Gastroesophageal sphincter (tissue), 4 donors: Measurements from ENCODE around the gene ARHGAP23. TPM values are rescaled to one million over a fixed set of nuclear protein-coding genes. Genes with fewer than 3 reads are reported as not detected.
"Not testable (repeated sequence)": the region's sequence is repeated elsewhere in the genome, so short reads cannot be mapped to it uniquely, and the experiment has no call there.

ENCODE experiments used
- ATAC-seq: fragments of 150-250 bp; one replicate; pipeline ENCODE4 v1.9.1; 2016; ENCODE audit warnings: mild to moderate bottlenecking, moderate library complexity
- H3K27ac ChIP-seq, 4 donors: fragments of 200-600 bp; sonication (generic) in 3 of 4; 1 replicate in 3 of 4; 2 replicates in 1 of 4; pipeline ENCODE4 v1.5.1; 2016 to 2019
- H3K27me3 ChIP-seq: fragments of 200-600 bp; sonication (generic); one replicate; pipeline ENCODE4 v1.5.1; 2019
- H3K36me3 ChIP-seq, 2 donors: fragments of 200-600 bp; sonication (generic); one replicate each; pipeline ENCODE4 v1.5.1; 2019; ENCODE audit warnings: control low read depth in 1 of 2
- H3K4me1 ChIP-seq, 3 donors: fragments of 200-600 bp; sonication (generic); 1 replicate in 2 of 3; 2 replicates in 1 of 3; pipeline ENCODE4 v1.5.1; 2016 to 2019; ENCODE audit warnings: control low read depth in 2 of 3
- H3K4me3 ChIP-seq, 2 donors: fragments of 200-600 bp; sonication (generic); one replicate each; pipeline ENCODE4 v1.5.1; 2019; ENCODE audit warnings: mild to moderate bottlenecking in 1 of 2, moderate library complexity in 1 of 2
- H3K9me3 ChIP-seq, 3 donors: fragments of 200-600 bp; sonication (generic); one replicate each; pipeline ENCODE4 v1.5.1; 2017 to 2019; ENCODE audit warnings: control low read depth in 2 of 3
- EP300 ChIP-seq: sonication (generic); formaldehyde crosslinking; IDR thresholded peaks from one replicate; pipeline ENCODE4 v1.6.1; 2017; ENCODE audit warnings: antibody characterized with exemption, mild to moderate bottlenecking
- POLR2A ChIP-seq, 2 donors: fragments of 450-650 bp; IDR thresholded peaks; one replicate each; pipeline ENCODE4 v1.6.1; 2017; ENCODE audit warnings: antibody characterized with exemption in 2 of 2, mild to moderate bottlenecking in 2 of 2, moderate library complexity in 1 of 2
- POLR2AphosphoS5 ChIP-seq: sonication (generic); formaldehyde crosslinking; IDR thresholded peaks from one replicate; pipeline ENCODE4 v1.6.1; 2017; ENCODE audit warnings: antibody characterized with exemption
- WGBS, 2 donors: methylation state at CpG; one replicate each; pipeline ENCODE4 v1.1.5; 2018; ENCODE audit warnings: low coverage in 1 of 2; 5-methylcytosine and 5-hydroxymethylcytosine counted together
- total RNA-seq, 4 donors: library from RNA; depleted of rRNA; stranded (reverse); fragments of >200 nt; gene quantifications; one replicate each; pipeline ENCODE4 v1.1.0, GENCODE V29; 2016
- TF ChIP-seq, protein P1 (sequence below), 4 experiments: fragments of 200-600 bp in 2 of 4; fragments of 450-650 bp in 2 of 4; sonication (generic) in 1 of 4; IDR thresholded peaks; one replicate each; pipeline ENCODE4 v1.5.1; 2017 to 2019; ENCODE audit warnings: antibody characterized with exemption in 4 of 4, mild to moderate bottlenecking in 2 of 4, moderate library complexity in 2 of 4

ARHGAP23 gene
- total RNA-seq, 4 donors from 2014 or later = 45.3 to 132 (median 82.8) TPM

GRCh38 chr17:38492067-38493040, 64.1 kb downstream of the ARHGAP23 start:
- Histone ChIP-seq H3K36me3 (peaks cover 0 to 91% of the 10 kb centered on the region in 2 donors), H3K4me1 (peaks cover 0 to 12% (median 0%) of the 10 kb centered on the region in 3 donors), H3K27ac (peak overlapping the region in 2 of 4 donors; percentile 22 to 41)
- not testable (repeated sequence) for H3K4me3 ChIP-seq, H3K9me3 ChIP-seq, H3K27me3 ChIP-seq
- peak; percentile 78 for ATAC-seq
- WGBS, 2 donors = no CpG with 5 or more reads among the region's 14 CpGs
- TF ChIP-seq, protein P1, sequence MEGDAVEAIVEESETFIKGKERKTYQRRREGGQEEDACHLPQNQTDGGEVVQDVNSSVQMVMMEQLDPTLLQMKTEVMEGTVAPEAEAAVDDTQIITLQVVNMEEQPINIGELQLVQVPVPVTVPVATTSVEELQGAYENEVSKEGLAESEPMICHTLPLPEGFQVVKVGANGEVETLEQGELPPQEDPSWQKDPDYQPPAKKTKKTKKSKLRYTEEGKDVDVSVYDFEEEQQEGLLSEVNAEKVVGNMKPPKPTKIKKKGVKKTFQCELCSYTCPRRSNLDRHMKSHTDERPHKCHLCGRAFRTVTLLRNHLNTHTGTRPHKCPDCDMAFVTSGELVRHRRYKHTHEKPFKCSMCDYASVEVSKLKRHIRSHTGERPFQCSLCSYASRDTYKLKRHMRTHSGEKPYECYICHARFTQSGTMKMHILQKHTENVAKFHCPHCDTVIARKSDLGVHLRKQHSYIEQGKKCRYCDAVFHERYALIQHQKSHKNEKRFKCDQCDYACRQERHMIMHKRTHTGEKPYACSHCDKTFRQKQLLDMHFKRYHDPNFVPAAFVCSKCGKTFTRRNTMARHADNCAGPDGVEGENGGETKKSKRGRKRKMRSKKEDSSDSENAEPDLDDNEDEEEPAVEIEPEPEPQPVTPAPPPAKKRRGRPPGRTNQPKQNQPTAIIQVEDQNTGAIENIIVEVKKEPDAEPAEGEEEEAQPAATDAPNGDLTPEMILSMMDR (IDR thresholded peaks at IDR 0.05) = peak in 1 of 4 experiments; percentile 63

- not testable (repeated sequence) for H3K27me3 ChIP-seq, H3K4me3 ChIP-seq, ATAC-seq, H3K4me1 ChIP-seq, H3K9me3 ChIP-seq, H3K27ac ChIP-seq
- H3K36me3 ChIP-seq = peaks cover 0 to 95% of the 10 kb centered on the region in 2 donors
- no CpG with 5 or more reads among the region's 16 CpGs for WGBS, 2 donors
These were observed 65.9 kb downstream of the ARHGAP23 start for GRCh38 chr17:38494152-38494551.

GRCh38 chr17:38497656-38498055, 69.4 kb downstream of the ARHGAP23 start:
- not testable (repeated sequence) for H3K4me3 ChIP-seq, H3K4me1 ChIP-seq, H3K27ac ChIP-seq, H3K9me3 ChIP-seq, ATAC-seq, H3K27me3 ChIP-seq
- H3K36me3 ChIP-seq = peaks cover 0 to 95% of the 10 kb centered on the region in 2 donors
- WGBS, 2 donors = 100% methylated on average over 1 of the region's 10 CpGs; no CpG with 5 or more reads in 1 of the 2 donors

DNA sequence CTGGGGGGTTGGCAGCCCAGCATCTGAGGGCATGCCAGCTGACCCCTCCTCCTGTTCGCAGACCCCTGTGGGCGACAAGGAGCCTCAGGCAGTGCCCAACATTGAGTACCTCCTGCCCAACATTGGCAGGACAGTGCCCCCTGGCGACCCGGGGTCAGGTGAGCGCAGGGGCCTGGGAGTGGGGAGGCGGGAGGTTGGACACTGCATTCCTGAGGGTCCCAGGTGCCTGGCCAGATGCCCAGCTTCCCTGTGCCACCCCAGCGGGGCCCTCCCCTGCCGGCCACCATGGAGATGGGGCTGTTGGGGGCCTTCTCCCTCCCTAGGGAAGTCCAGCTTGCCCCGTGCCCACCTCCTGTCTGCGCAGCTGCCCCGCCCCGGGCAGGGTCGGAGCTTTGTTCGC, 70.1 kb downstream of the ARHGAP23 start:
- no peaks in the 10 kb centered on the region for H3K27me3 ChIP-seq
- TF ChIP-seq, protein P1 (IDR thresholded peaks at IDR 0.05) = no peak
- TF ChIP-seq POLR2A (IDR thresholded peaks at IDR 0.05) (no peak), POLR2AphosphoS5 (no peak), EP300 (no peak)
- peaks cover 0 to 95% of the 10 kb centered on the region in 2 donors for H3K36me3 ChIP-seq
- H3K4me1 ChIP-seq = no peaks in the 10 kb centered on the region
- no peak for ATAC-seq
- WGBS, 2 donors = 88 to 97% methylated on average over 3 to 5 of the region's 14 CpGs
- H3K4me3 ChIP-seq = no peak overlapping the region
- H3K9me3 ChIP-seq = no peaks in the 10 kb centered on the region
- H3K27ac ChIP-seq = no peak overlapping the region

DNA sequence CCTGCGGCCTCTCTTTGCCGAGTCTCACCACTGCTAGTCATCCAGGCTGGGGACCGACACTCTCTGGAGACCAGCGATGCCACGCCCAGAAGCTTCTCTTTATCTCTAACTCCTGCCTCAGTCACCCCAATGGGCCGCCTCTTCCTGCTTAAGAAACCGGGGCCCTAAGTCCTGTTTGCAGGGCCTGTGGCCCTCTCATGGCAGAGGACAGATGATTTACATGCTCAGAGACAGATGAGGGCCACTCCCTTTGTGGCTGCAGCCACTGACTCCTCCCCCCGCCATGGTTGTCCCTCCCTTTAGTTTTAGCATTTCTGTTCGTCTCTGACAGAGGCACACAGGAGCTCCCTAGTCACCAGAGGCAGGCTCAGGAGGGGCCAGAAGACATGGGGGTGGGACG, 71.0 kb downstream of the ARHGAP23 start:
- peaks cover 0 to 95% of the 10 kb centered on the region in 2 donors for H3K36me3 ChIP-seq
- not testable (repeated sequence) for H3K27ac ChIP-seq, H3K27me3 ChIP-seq, ATAC-seq, H3K9me3 ChIP-seq, H3K4me3 ChIP-seq, H3K4me1 ChIP-seq
- WGBS, 2 donors = 97% methylated on average over 6 of the region's 10 CpGs; no CpG with 5 or more reads in 1 of the 2 donors

DNA sequence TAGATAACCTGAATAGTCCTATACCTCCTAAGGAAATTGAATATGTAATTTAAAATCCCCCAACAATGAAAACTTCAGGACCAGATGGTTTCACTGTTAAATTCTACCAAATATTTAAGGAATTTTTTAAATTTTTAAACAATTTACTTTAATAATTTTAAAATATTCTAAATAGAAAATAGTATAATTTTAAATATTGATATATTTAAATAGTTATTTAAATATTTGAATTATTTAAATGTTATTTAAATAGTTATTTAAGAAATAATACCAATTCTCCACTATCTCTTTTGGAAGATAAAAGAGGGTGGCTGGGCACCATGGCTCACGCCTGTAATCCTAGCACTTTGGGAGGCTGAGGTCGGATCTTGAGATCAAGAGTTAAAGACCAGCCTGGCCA, 73.5 kb downstream of the ARHGAP23 start:
- H3K4me3 ChIP-seq, H3K27ac ChIP-seq, H3K9me3 ChIP-seq, H3K4me1 ChIP-seq, ATAC-seq, H3K27me3 ChIP-seq: not testable (repeated sequence)
- H3K36me3 ChIP-seq = peaks cover 0 to 96% of the 10 kb centered on the region in 2 donors
- 94 to 100% methylated on average over 2 of the region's 2 CpGs for whole genome bisulfite sequencing, 2 donors

GRCh38 chr17:38503286-38503913, 75.1 kb downstream of the ARHGAP23 start:
- ATAC-seq, H3K9me3 ChIP-seq, H3K4me3 ChIP-seq, H3K27me3 ChIP-seq, H3K27ac ChIP-seq, H3K4me1 ChIP-seq: not testable (repeated sequence)
- WGBS, 2 donors = 80% methylated on average over 9 of the region's 15 CpGs; no CpG with 5 or more reads in 1 of the 2 donors
- H3K36me3 ChIP-seq = peaks cover 0 to 94% of the 10 kb centered on the region in 2 donors
